GM19372 (cell line): ENCODE measurements around the gene ACSL6.

Source experiments
- ATAC-seq: cut with Tn5 transposase; IDR thresholded peaks from one replicate; pipeline ENCODE4 v1.9.1; 2021; ENCODE audit warnings: mild to moderate bottlenecking, low read depth, moderate library complexity; ENCODE audit not compliant: unreplicated experiment

The ACSL6 gene

DNA sequence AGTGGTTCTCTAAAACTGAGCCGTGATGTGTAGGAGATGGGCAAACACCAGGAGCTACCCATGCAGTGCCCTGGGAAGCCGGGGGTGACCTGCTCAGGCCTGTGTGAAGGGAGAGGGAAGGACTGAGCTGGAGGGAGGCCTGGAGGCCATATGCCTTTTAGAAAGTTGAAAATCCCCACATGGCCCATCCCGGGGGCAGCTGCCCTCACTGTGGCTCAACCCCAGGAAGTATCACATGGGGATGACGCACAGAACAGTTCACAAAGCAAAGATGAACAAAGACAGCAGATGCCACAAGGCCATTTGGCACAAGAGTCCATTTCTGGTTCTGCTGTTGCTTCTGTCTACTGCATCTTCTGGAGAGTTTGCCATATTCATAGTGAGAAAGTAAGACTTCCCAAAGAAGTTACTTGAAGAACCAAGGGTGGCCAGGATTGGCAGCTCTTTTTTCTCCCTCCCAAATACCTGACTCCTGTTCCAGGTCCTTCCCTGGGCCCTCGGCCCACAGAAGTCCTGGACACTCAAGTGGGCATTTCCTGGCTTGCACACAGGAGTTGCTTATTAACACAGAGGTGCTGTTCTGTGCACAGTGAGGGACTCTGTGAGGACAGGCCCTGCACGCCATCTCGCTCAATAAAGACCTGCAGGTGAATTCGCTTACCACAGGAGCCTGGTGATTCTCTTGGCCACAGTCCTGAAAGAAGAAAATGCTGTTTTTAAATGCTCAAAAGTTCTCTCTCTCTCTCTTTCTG is 25.1 kb downstream of the ACSL6 start:
- ATAC-seq = no peak

DNA sequence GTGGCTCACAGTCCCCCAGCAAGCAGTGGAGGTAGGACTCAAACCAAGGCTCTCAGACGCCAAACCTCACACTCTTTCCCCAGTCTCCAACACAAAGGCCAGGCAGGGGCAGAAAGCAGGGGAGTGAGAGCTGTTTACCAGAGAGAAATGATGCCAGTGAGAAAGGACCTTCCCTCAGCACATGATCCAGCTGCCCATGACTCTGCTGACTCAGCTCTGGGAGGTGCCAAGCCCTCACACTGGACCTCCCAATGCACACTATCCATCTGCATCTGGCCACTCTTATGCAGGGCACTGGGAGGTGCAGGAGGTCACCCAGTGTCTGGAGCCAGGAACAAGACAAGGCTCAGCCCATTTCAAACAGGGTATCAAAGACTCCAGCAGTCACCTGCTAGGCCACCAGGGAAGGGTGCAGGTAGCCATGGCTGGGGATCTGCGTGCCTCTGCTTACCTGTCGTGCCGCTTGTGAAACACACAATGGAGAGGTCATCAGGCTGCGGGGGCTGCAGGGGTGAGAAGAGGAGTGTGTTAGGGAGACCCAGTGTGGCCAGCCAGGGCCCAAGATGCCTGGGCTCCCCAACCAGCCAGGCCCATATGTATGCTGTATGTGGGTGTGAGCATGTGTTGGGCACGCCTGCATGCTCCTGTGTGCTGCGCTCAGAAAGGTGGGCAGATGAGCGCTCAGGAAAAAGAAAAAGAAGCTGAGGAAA is 26.3 kb downstream of the ACSL6 start:
- ATAC-seq = no peak

DNA sequence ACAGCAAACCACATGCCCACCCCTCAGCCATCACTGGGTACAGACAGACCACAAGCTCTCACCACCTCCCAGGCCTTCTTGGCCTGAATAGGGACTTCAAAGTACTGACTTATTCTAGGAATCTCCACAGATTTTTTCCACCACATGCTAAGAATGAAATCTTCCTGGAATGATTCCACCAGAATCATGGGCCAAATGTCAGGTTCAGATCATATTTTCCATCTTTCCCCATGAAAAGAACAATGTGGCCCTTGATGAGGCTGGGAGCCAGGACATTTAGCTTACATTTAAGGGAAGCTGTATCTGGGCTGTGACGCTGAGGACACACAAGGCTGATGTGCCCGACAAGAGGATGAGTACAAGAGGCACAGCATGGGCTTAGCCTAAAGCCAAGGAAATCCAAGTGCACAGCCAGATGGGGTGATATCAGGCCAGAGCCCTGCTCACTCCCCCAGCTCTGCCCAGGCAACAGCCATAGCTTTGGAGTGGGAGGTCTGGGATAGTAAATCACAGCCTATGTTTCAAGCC is 28.1 kb downstream of the ACSL6 start:
- no peak for ATAC-seq

DNA sequence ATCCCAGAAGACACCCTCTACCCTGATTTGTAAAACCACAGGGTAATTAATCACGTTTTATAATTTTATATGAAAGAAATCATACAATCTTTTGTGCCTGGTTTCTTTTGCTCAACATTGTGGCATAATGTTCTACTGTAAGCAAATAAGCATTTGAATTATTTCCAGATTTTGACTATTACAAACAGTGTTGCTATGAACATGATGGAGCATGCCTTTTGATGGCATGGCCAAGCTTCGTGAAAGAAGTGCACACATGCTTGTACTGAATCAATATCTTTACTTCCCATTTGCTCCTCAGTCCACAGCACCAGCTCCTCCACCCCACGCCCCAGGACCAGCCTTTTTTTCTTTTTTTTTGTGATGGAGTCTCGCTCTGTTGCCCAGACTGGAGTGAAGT is 29.9 kb downstream of the ACSL6 start:
- no peak for ATAC-seq

GRCh38 chr5:131980696-131981095 is 30.8 kb downstream of the ACSL6 start:
- ATAC-seq = no peak

DNA sequence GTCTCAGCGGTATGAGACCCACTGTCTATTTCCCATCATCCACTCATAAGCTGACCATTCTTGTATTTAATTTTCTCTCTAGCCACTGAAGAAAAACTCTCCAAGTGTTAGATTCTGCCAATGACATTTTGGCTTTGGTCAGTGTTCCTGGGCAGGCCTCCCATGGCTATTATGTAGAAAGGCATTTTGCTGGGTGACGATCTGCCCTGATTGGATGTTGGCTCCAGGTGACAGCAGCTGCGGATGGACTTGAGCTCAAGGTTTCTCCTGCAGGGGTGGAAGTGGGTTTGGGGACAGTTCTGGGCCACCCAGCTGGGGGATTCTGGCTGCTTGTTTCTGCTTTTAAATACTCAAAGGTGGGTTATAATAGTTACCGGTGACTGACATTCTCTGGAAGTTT is 31.6 kb downstream of the ACSL6 start:
- no peak for ATAC-seq

DNA sequence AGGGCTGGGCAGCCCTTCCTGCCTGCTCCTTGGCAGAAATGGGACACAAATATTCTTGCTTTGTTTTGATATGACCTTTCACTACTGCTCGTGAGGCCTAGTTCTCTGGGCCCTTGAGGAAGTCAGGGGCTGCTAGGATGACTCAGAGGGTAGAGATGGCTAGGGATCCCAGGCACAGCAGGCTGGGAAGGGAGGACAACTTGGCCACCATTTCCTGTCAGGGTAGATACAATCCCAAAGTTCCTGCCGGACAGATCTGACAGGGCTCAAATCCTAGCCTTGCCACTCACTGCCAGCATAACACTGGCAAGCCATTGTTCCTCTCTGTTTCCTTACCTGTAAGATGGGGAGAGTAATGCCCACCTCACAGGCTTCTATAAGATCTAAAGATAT is 34.2 kb downstream of the ACSL6 start:
- no peak for ATAC-seq

DNA sequence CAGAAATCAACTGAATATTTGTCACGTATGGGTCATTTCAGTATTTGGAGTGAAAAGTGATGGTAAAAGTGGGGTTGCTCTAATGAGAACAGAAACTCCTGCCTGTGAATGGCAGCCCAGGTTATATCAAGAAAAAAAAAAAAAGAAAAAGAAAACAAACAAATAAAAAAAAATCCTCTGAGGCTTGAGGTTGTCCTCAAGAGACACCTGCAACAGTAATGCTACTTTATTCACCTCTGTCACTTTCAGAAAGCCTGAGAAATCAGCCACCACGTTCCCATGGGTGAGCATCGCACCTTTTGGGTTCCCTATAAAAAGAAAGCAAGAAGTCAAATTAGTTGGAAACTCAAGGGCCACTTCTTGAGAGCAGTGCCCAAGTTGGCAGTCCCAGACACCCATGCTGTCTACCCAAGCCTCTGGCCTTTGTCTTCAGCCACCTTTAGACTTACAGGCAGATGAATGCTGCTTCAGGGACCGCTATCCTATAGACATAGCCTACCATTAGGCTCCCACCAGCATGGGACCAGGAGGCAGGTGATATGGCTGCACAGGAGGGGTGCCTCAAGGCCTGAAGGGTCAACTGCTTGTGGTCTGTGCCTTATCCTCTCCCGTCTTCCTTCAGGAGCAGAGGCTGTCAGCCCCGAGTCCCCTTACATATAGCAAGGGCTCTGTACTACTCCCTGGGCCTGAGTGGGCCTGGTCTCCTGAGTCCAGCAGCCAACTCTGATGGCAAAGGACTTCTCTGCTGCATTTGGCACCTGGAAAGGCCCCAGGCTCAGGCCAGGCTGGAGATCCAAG is 34.8 kb downstream of the ACSL6 start:
- ATAC-seq = no peak

DNA sequence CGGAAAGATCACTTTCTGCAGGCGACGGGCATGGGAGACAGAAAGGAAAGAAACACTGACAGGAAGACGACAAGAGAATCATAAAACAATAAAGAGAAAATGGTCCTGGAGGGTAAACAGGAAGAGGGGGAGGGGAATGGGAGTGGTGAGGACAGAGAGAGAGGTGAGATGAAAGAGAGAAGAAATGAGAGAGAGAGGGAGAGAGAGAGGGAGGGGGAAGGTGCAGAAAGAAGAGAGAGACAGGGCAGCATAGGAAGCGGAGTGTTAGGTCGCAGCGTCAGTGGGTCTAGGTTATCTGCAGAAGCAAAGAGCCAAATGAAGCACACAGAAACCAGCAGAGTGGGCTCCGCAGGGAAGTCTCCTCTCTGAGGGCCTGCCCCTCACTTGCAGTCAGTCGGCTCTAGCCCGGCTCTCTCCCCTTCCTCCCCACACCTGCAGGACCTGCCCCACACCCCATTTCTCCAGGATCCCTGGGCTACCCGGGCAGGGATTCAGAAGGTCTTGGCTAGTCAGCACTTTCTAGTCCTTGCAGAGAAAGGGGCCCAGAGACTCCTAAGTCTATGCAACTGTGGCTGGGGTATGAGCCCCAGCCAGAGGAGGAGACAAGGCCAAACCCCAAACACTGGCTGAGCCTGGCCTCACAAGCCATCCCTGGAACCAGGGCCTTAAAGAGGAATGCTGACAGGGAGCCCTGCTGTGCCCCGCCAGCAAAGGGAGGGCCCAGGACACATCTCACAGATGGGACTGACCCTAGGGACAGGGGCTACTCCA is 36.3 kb downstream of the ACSL6 start:
- no peak for ATAC-seq

GRCh38 chr5:131974622-131974955 is 36.9 kb downstream of the ACSL6 start:
- ATAC-seq = no peak

DNA sequence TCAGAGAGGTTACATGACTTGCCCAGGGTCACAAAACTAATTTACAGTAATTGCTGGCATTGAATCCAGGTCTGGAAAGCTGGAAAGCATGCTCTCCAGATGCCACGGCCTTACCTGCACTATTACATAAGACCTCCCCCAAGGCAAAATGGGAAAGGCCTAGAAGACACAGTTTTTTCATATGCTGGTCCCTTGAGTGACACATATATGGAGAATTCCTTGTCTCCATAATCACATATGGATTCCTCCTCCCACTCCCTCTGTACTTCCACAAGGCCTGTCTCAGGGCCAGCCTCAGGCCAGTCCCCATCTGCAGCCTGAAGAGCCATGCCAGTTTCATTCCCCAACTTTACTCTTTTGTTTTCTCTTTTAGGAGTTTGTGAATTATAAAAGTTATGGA is 37.4 kb downstream of the ACSL6 start:
- ATAC-seq = no peak

GRCh38 chr5:131973089-131973712 is 38.3 kb downstream of the ACSL6 start:
- no peak for ATAC-seq

GRCh38 chr5:131968396-131968954 is 43.0 kb downstream of the ACSL6 start:
- ATAC-seq = no peak

- no peak for ATAC-seq
Observed at GRCh38 chr5:131966551-131966950, 44.9 kb downstream of the ACSL6 start.

GRCh38 chr5:131965826-131966415 is 45.5 kb downstream of the ACSL6 start:
- ATAC-seq = no peak

DNA sequence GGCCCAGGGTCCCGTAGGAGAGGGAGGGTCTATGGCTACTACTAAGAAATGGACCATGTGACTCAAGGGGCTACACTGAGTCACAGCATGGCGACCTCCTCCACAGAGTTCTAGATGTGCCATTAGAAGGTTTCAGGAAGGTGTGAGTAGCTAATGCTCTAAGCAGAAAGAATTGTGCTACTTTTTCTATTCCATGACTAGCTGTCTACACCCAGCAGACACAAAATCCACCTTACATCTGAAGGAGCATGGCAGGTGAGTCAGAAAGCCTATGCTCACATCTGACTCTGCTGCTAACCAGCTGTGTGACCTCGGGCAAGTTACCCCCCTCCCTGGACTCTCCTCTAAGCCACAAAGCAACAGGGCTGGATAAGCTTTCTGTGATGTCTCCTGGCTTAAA is 51.6 kb downstream of the ACSL6 start:
- ATAC-seq = no peak

- ATAC-seq = no peak
Observed at GRCh38 chr5:131959136-131959535, 52.3 kb downstream of the ACSL6 start.

GRCh38 chr5:131957721-131958441 is 53.6 kb downstream of the ACSL6 start:
- ATAC-seq = no peak

DNA sequence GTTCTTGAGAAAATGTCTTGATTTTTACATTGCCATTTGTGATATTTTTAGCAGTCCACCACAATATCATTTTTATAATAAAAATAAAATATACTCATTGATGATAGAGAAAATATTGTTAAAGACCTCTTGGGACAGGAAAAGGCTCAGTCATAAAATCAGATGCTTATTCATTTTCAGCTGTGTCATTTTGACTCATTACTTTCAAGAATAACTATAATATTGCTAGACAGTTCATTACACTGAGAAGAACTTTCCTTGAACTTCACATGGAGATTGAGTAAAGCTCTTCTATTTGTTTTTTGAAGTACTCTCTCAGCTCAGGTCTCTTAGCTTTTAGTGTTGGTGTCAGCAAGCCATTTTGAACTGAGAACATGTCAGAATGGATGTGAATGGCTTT is 57.5 kb downstream of the ACSL6 start:
- no peak for ATAC-seq
